Colonic mucosa (tissue), 4 donors: ENCODE data around the gene MT1X. TPM values are rescaled to one million over a fixed set of nuclear protein-coding genes. Genes with fewer than 3 reads are reported as not detected.

ENCODE experiments used
- DNase-seq: peaks from one replicate; pipeline ENCODE4 v3.0.0-alpha.2; 2020
- H3K27ac ChIP-seq: fragments of 200-600 bp; one replicate; pipeline ENCODE4 v1.8.0; 2021
- H3K27me3 ChIP-seq: fragments of 200-600 bp; one replicate; pipeline ENCODE4 v1.8.0; 2021
- H3K36me3 ChIP-seq: fragments of 200-600 bp; one replicate; pipeline ENCODE4 v1.8.0; 2021
- H3K4me1 ChIP-seq: fragments of 200-600 bp; one replicate; pipeline ENCODE4 v1.8.0; 2021; ENCODE audit warnings: mild to moderate bottlenecking
- H3K4me3 ChIP-seq: fragments of 200-600 bp; one replicate; pipeline ENCODE4 v1.8.0; 2021
- H3K9ac ChIP-seq, 2 donors: one replicate each; pipeline ENCODE4 v1.7.0; 2013; ENCODE audit warnings: control low read depth in 2 of 2, low read depth in 2 of 2, low read length in 2 of 2
- H3K9me3 ChIP-seq: fragments of 200-600 bp; one replicate; pipeline ENCODE4 v1.8.0; 2021
- intact Hi-C: fragments of 100-400 bp; cut with DNase I; formaldehyde crosslinking; loops from one replicate; pipeline ENCODE4 v1.14.1; 2022
- total RNA-seq, 2 donors: library from RNA; stranded (reverse); fragmentation: NEBNext Ultra II Directional in 1 of 2; extraction: Animal tissue kit (Norgen Biotek cat#: 25700) in 1 of 2; gene quantifications; one replicate each; pipeline ENCODE4 v1.2.1, GENCODE V29; 2021
- TF ChIP-seq, protein P1 (sequence below): fragments of 200-600 bp; IDR thresholded peaks from one replicate; pipeline ENCODE4 v1.8.0; 2022; ENCODE audit warnings: antibody characterized with exemption, mild to moderate bottlenecking
- donor health status: healthy.
- donor health status: DM: no; HTN: no; CAD: no.
- donor health status: DM: no; HTN: no; CAD: no.

MT1X gene
- total RNA-seq, 2 donors from 2014 or later, result 112 to 149 TPM

DNA sequence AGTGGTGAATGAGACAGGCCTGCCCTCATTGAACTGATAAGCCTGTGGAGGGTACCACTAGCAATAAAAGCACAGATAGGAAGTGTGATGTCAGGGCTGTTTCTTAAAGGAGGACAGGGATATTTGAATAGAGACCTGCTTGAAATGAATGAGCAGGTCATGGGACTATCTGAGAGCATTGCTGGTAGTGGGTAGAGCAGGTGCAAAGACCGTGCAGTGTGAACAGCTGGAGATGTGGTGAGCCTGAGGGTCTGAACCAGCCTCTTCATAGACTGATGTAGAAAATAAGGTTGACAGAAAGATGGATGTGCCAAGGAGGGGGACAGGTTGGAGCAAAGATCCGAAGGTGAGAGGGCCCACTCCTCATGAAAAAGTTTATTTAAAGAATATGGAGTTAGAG, 50.1 kb downstream of the MT1X start:
- Histone ChIP-seq H3K4me1 (no peaks in the 10 kb centered on the region), H3K9ac (no peak overlapping the region), H3K9me3 (no peaks in the 10 kb centered on the region), H3K27ac (no peak overlapping the region), H3K4me3 (no peak overlapping the region), H3K36me3 (no peaks in the 10 kb centered on the region), H3K27me3 (no peaks in the 10 kb centered on the region)
- intact Hi-C loops, result no loop called here
- no peak for DNase-seq
- TF ChIP-seq, protein P1, sequence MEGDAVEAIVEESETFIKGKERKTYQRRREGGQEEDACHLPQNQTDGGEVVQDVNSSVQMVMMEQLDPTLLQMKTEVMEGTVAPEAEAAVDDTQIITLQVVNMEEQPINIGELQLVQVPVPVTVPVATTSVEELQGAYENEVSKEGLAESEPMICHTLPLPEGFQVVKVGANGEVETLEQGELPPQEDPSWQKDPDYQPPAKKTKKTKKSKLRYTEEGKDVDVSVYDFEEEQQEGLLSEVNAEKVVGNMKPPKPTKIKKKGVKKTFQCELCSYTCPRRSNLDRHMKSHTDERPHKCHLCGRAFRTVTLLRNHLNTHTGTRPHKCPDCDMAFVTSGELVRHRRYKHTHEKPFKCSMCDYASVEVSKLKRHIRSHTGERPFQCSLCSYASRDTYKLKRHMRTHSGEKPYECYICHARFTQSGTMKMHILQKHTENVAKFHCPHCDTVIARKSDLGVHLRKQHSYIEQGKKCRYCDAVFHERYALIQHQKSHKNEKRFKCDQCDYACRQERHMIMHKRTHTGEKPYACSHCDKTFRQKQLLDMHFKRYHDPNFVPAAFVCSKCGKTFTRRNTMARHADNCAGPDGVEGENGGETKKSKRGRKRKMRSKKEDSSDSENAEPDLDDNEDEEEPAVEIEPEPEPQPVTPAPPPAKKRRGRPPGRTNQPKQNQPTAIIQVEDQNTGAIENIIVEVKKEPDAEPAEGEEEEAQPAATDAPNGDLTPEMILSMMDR, result no peak

DNA sequence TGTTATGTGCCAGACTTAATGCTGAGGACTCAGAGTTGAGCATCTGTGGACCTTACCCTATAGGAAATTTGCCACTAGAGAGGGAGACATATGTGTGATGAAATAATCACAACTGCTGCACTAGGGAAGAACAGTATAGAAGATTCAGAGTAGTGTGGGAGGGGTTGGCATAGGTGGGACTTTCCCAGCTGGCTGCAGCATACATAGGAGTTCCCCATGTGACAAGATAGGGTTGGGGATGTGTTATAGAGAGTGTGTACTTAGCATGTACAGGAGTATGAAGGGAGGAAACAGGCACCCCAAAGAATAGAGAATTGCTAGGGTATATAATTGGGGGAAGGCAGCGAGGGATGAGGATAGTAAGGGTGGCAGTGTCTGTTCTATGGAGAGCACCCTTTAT, 50.6 kb downstream of the MT1X start:
- Histone ChIP-seq H3K4me3 (no peak overlapping the region), H3K9me3 (no peaks in the 10 kb centered on the region), H3K27me3 (no peaks in the 10 kb centered on the region), H3K27ac (no peak overlapping the region), H3K36me3 (no peaks in the 10 kb centered on the region), H3K9ac (no peak overlapping the region), H3K4me1 (no peaks in the 10 kb centered on the region)
- no peak for DNase-seq
- TF ChIP-seq, protein P1, result no peak
- intact Hi-C loops, result no loop called here

Other genes with a start within 250 kb of the MT1X start
- 100 to 1,000 TPM in 1 of 2 donors, 10 to 100 TPM in 1; 92.4 to 135 TPM for gene NUDT21, start 231.1 kb upstream of the MT1X start, total RNA-seq
- 10 to 100 TPM; 20.3 to 33.0 TPM for gene OGFOD1, start 230.9 kb upstream of the MT1X start, total RNA-seq
- 10 to 100 TPM; 22.5 to 32.1 TPM for gene BBS2, start 162.4 kb upstream of the MT1X start, total RNA-seq
- not detected for gene MT4, start 117.4 kb upstream of the MT1X start, total RNA-seq
- gene MT3, start 92.9 kb upstream of the MT1X start, total RNA-seq, result 1 to 10 TPM; 3.6 to 4.0 TPM
- 100 to 1,000 TPM; 239 to 320 TPM for gene MT2A, start 73.9 kb upstream of the MT1X start, total RNA-seq
- 100 to 1,000 TPM; 251 to 359 TPM for gene MT1E, start 56.7 kb upstream of the MT1X start, total RNA-seq
- 10 to 100 TPM; 19.0 to 21.2 TPM for gene MT1M, start 49.8 kb upstream of the MT1X start, total RNA-seq
- gene MT1A, start 43.8 kb upstream of the MT1X start, total RNA-seq, result 10 to 100 TPM in 1 of 2 donors, 1 to 10 TPM in 1; 5.5 to 10.2 TPM
- gene MT1B, start 30.6 kb upstream of the MT1X start, total RNA-seq, result not detected
- 10 to 100 TPM; 35.5 to 40.0 TPM for gene MT1F, start 24.5 kb upstream of the MT1X start, total RNA-seq
- gene MT1G, start 14.4 kb upstream of the MT1X start, total RNA-seq, result 100 to 1,000 TPM; 243 to 995 TPM
- gene MT1H, start 12.7 kb upstream of the MT1X start, total RNA-seq, result 100 to 1,000 TPM in 1 of 2 donors, 10 to 100 TPM in 1; 43.8 to 180 TPM
- gene NUP93, start 47.7 kb downstream of the MT1X start, total RNA-seq, result 10 to 100 TPM; 33.0 to 79.2 TPM
- gene SLC12A3, start 182.7 kb downstream of the MT1X start, total RNA-seq, result not detected
- 100 to 1,000 TPM; 130 to 194 TPM for gene HERPUD1, start 249.7 kb downstream of the MT1X start, total RNA-seq